ENCODE measurements around the gene AXL. TPM values are rescaled to one million over a fixed set of nuclear protein-coding genes. Genes with fewer than 3 reads are reported as not detected.
A peak's percentile ranks its signal among the peaks of the same experiment; 100 is the strongest.

AXL gene
- total RNA-seq, 6 experiments from 2014 or later = 5.7 to 20.3 (median 10.2) TPM

DNA sequence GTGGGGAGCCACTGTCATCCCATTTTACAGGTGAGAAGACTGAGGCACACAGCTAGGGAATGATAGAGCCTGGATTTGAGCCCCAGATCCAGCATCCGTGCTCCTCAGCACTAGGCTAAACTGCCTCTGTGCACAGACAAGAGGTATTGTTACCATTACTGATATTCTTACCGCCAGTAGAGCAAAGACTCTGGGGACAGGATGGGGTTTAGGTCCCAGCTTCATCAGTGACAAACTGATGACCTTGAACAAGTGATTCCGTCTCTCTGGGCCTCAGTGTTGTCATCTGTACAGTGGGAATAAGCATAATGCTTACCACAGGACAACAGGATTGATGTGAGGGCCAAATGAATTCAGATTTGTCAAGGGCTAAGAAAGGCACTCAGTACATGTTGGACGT is 16.5 kb downstream of the AXL start:
- Histone ChIP-seq H3K4me3 (no peak overlapping the region), H3K4me1 (no peaks in the 10 kb centered on the region), H3K9me3 (no peaks in the 10 kb centered on the region), H3K27me3 (no peaks in the 10 kb centered on the region), H3K36me3 (no peaks in the 10 kb centered on the region), H3K27ac (no peak overlapping the region)
- DNase-seq (no peak), ATAC-seq (no peak)
- intact Hi-C loops (cut with DNase I) = no loop called here
- 68% methylated on average over 4 of the region's 4 CpGs for WGBS (ENCODE audit: insufficient coverage, low coverage, low lambda C conversion rate, missing lambda C conversion rate)
- no peak for TF ChIP-seq POLR2A (IDR thresholded peaks at IDR 0.05)
- TF ChIP-seq, protein P1, sequence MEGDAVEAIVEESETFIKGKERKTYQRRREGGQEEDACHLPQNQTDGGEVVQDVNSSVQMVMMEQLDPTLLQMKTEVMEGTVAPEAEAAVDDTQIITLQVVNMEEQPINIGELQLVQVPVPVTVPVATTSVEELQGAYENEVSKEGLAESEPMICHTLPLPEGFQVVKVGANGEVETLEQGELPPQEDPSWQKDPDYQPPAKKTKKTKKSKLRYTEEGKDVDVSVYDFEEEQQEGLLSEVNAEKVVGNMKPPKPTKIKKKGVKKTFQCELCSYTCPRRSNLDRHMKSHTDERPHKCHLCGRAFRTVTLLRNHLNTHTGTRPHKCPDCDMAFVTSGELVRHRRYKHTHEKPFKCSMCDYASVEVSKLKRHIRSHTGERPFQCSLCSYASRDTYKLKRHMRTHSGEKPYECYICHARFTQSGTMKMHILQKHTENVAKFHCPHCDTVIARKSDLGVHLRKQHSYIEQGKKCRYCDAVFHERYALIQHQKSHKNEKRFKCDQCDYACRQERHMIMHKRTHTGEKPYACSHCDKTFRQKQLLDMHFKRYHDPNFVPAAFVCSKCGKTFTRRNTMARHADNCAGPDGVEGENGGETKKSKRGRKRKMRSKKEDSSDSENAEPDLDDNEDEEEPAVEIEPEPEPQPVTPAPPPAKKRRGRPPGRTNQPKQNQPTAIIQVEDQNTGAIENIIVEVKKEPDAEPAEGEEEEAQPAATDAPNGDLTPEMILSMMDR (IDR thresholded peaks at IDR 0.05) = no peak

DNA sequence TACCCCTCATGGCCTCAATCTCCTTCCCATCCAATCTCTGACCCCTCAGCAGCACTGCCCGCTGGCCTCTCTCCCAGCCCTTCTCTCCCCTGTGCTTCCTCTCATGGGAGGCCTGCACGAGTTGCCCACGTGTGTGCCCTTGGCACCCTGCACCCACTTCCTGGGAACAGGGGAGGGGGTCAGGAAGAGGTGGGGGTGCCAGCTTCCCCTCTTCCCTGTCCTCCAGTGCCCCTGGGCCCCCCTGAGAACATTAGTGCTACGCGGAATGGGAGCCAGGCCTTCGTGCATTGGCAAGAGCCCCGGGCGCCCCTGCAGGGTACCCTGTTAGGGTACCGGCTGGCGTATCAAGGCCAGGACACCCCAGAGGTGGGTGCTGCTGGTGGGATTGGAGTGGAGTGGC is 19.2 kb downstream of the AXL start:
- intact Hi-C loops (cut with DNase I) = no loop called here
- ATAC-seq = peak in 1 of 4 donors; percentile 10
- TF ChIP-seq, protein P1 (IDR thresholded peaks at IDR 0.05) = no peak
- TF ChIP-seq POLR2A (IDR thresholded peaks at IDR 0.05) = no peak

DNA sequence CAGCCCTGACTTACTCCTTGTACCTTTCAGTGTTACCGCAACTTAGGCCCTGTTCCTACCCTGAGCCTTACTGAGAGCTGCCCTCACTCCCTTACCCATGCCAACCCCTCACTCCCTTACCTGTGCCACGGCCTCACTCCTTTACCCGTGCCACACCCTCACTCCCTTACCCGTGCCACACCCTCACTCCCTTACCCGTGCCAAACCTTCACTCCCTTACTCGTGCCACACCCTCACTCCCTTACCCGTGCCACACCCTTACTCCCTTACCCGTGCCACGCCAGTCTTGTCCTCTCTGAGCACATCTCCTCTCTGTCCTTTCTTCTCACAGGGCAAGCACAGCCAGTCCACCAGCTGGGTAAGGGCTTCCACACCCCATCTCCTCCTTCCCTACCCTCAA is 20.3 kb downstream of the AXL start:
- ATAC-seq = no peak

More for the DNA sequence above, 19.2 kb downstream of the AXL start:
- no peak for DNase-seq
- Histone ChIP-seq H3K4me3 (no peak overlapping the region), H3K27me3 (no peaks in the 10 kb centered on the region), H3K4me1 (no peaks in the 10 kb centered on the region), H3K27ac (no peak overlapping the region), H3K36me3 (no peaks in the 10 kb centered on the region), H3K9me3 (no peaks in the 10 kb centered on the region)
- WGBS (ENCODE audit: insufficient coverage, low coverage, low lambda C conversion rate, missing lambda C conversion rate) = 40% methylated on average over 3 of the region's 10 CpGs

DNA sequence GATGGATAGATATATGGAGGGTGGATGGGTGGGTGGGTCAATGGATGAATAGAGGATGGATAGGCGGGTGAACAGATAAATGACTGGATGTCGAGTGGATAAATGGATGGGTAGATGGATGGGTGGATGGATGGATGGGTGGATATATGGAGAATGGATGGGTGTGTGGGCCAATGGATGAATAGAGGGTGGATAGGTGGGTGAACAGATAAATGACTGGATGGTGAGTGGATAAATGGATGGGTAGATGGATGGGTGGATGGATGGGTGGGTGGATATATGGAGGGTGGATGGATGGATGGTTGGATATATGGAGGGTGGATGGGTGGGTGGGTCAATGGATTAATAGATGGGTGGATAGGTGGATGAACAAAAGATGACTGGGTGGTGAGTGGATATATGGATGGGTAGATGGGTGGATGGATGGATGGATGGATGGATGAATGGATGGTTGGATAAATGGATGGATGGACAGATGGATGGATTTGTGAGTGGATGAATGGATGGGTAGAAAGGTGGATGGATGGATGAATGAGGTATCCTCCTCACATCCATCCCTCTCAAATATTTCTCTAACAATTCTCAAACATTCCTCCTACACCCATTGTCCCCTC is 21.0 kb downstream of the AXL start:
- Histone ChIP-seq H3K36me3 (no peaks in the 10 kb centered on the region), H3K9me3 (no peaks in the 10 kb centered on the region), H3K4me3 (no peak overlapping the region), H3K27me3 (no peaks in the 10 kb centered on the region), H3K4me1 (no peaks in the 10 kb centered on the region), H3K27ac (no peak overlapping the region)
- ATAC-seq (no peak), DNase-seq (no peak)
- intact Hi-C loops (cut with DNase I) = no loop called here
- 77% methylated on average over 2 of the region's 2 CpGs for WGBS (ENCODE audit: insufficient coverage, low coverage, low lambda C conversion rate, missing lambda C conversion rate)
- TF ChIP-seq, protein P1 (IDR thresholded peaks at IDR 0.05) = no peak
- TF ChIP-seq POLR2A (IDR thresholded peaks at IDR 0.05) = no peak

More for the DNA sequence above, 20.3 kb downstream of the AXL start:
- Histone ChIP-seq H3K27ac (no peak overlapping the region), H3K27me3 (no peaks in the 10 kb centered on the region), H3K4me3 (no peak overlapping the region), H3K9me3 (no peaks in the 10 kb centered on the region), H3K36me3 (no peaks in the 10 kb centered on the region), H3K4me1 (no peaks in the 10 kb centered on the region)
- no peak for DNase-seq
- 76% methylated on average over 9 of the region's 9 CpGs for WGBS (ENCODE audit: insufficient coverage, low coverage, low lambda C conversion rate, missing lambda C conversion rate)
- intact Hi-C loops (cut with DNase I) = no loop called here
- TF ChIP-seq POLR2A (IDR thresholded peaks at IDR 0.05) = no peak
- TF ChIP-seq, protein P1 (IDR thresholded peaks at IDR 0.05) = no peak

Measured in right lobe of liver (tissue), 6 donors.